CD4-positive, alpha-beta T cell (primary cell): ENCODE results near the gene UBQLN4. TPM values are rescaled to one million over a fixed set of nuclear protein-coding genes. Genes with fewer than 3 reads are reported as not detected.

Experiments used
- ATAC-seq: fragments of 200-7000 bp; cut with Tn5 transposase; one replicate; pipeline ENCODE4 v1.10.0; 2022; ENCODE audit warnings: mild to moderate bottlenecking; ENCODE audit not compliant: poor library complexity
- CTCF ChIA-PET: fragments of 350-600 bp; sonication (Branson Sonifier 250); formaldehyde crosslinking; loops from one replicate; lab custom pipeline; 2021; ENCODE audit warnings: antibody characterized with exemption, inconsistent platforms; lab: Charles Lee
- POLR2A ChIA-PET: fragments of 350-600 bp; sonication (Branson Sonifier 250); formaldehyde crosslinking; loops from one replicate; lab custom pipeline; 2021; ENCODE audit warnings: antibody characterized with exemption, inconsistent platforms; lab: Charles Lee
- DNase-seq, 14 experiments: peaks; one replicate each; pipeline ENCODE4 v3.0.0-alpha.2; 2013 to 2020; ENCODE audit warnings: mixed read lengths in 2 of 14
- H3K27ac ChIP-seq, 2 donors: one replicate each; pipeline versions ENCODE4 v1.5.1 to v1.7.0; 2013; ENCODE audit warnings: low read length in 2 of 2, low read depth in 1 of 2, mild to moderate bottlenecking in 1 of 2
- H3K27me3 ChIP-seq, 2 experiments: 1 replicate in 1 of 2; 2 replicates in 1 of 2; pipeline versions ENCODE4 v1.6.1 to v1.7.0; 2013; ENCODE audit warnings: low read length in 2 of 2, control low read depth in 1 of 2, mild to moderate bottlenecking in 1 of 2, moderate library complexity in 1 of 2; ENCODE audit not compliant: insufficient read depth in 2 of 2, control insufficient read depth in 1 of 2
- H3K36me3 ChIP-seq: one replicate; pipeline ENCODE4 v1.6.1; 2013; ENCODE audit warnings: low read length, control low read depth; ENCODE audit not compliant: insufficient read depth
- H3K4me1 ChIP-seq: one replicate; pipeline ENCODE4 v1.6.1; 2013; ENCODE audit warnings: low read length, control low read depth; ENCODE audit not compliant: insufficient read depth
- H3K4me3 ChIP-seq: one replicate; pipeline ENCODE4 v1.5.1; 2013; ENCODE audit warnings: mild to moderate bottlenecking, low read length, moderate library complexity
- H3K9me3 ChIP-seq, 2 experiments: 1 replicate in 1 of 2; 2 replicates in 1 of 2; pipeline versions ENCODE4 v1.6.1 to v1.7.0; 2013; ENCODE audit warnings: low read length in 2 of 2, mild to moderate bottlenecking in 2 of 2, control low read depth in 1 of 2, moderate library complexity in 1 of 2; ENCODE audit not compliant: control insufficient read depth in 1 of 2, insufficient read depth in 1 of 2
- H3K27ac Mint-ChIP-seq: one replicate; pipeline ENCODE4 v1.8.0; 2020; ENCODE audit warnings: mixed read lengths
- H3K27me3 Mint-ChIP-seq: one replicate; pipeline ENCODE4 v1.8.0; 2021; ENCODE audit warnings: mixed read lengths
- H3K36me3 Mint-ChIP-seq: one replicate; pipeline ENCODE4 v1.8.0; 2021; ENCODE audit warnings: low read depth, mixed read lengths
- H3K4me1 Mint-ChIP-seq: one replicate; pipeline ENCODE4 v1.8.0; 2021; ENCODE audit warnings: low read depth, mixed read lengths
- H3K4me3 Mint-ChIP-seq: one replicate; pipeline ENCODE4 v1.8.0; 2020; ENCODE audit warnings: mild to moderate bottlenecking, mixed read lengths
- H3K9me3 Mint-ChIP-seq: one replicate; pipeline ENCODE4 v1.8.0; 2020; ENCODE audit warnings: mixed read lengths
- CTCF ChIP-seq: fragments of 200-600 bp; IDR thresholded peaks from one replicate; pipeline ENCODE4 v1.8.0; 2022; ENCODE audit warnings: antibody characterized with exemption, mild to moderate bottlenecking
- intact Hi-C, 2 experiments: fragments of 100-400 bp; cut with DNase I in 1 of 2; cut with micrococcal nuclease in 1 of 2; formaldehyde crosslinking; loops; one replicate each; pipeline versions ENCODE4 v1.15.1 to v1.9.0; 2023 to 2025; cut with DNase I, micrococcal nuclease
- total RNA-seq, 174 experiments: library from RNA in 2 of 174; stranded (reverse) in 2 of 174; gene quantifications; one replicate each; pipeline ENCODE4 v1.2.3 and lab custom pipeline; 2021 to 2026

UBQLN4 gene
- total RNA-seq, 2 experiments from 2014 or later: 10.6 to 11.9 TPM

- H3K9me3 ChIP-seq: no peaks in the 10 kb centered on the region
These were observed 38.0 kb upstream of the UBQLN4 start for GRCh38 chr1:156091610-156092009.

DNA sequence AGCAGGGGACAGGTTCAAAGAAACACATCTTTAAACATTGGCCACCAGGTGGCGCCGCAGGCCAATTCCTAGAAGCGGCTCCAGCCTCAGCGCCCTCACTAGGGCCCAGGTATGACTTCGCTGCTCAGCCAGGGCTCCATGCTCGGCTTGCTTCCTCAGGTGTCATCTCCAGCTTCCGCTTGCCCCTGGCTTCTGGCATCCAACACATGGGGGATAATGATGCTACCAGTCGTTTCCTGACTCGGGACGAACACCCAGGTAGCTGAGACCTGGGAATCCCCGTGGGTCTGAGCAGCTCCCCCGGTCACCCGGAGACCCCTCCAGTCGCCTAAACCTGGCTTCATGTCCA lies 37.2 kb upstream of the UBQLN4 start:
- H3K9me3 Mint-ChIP-seq: no peaks in the 10 kb centered on the region
- no peaks in the 10 kb centered on the region for H3K9me3 ChIP-seq
- H3K4me1 Mint-ChIP-seq: peaks cover 3% of the 10 kb centered on the region
- no peak overlapping the region for H3K4me3 Mint-ChIP-seq
- peaks cover 18% of the 10 kb centered on the region for H3K4me1 ChIP-seq
- peaks cover 28% of the 10 kb centered on the region for H3K27me3 Mint-ChIP-seq
- H3K27ac ChIP-seq: no peak overlapping the region
- H3K36me3 Mint-ChIP-seq: no peaks in the 10 kb centered on the region
- no peak overlapping the region for H3K4me3 ChIP-seq
- POLR2A ChIA-PET: interaction anchor here (0.6 to 1.0 kb wide), 3 partner anchors 39 to 178 kb away, joined by 3 read pairs; no protein-coding TSS in a partner anchor
- peak; percentile 80 for TF ChIP-seq CTCF
- no peak overlapping the region for H3K27ac Mint-ChIP-seq
- peak; percentile 98 for ATAC-seq
- DNase-seq: peak; percentile 84 to 96 (median 90)
- H3K36me3 ChIP-seq: no peaks in the 10 kb centered on the region
- CTCF ChIA-PET: interaction anchor here (1.0 to 4.5 kb wide), 5 partner anchors 37 to 135 kb away, joined by 3 to 35 read pairs (median 6); no protein-coding TSS in a partner anchor
- intact Hi-C loops: loop anchor here (1.0 to 5.0 kb wide), 4 partner anchors 39 to 356 kb away; no protein-coding TSS in a partner anchor
- peaks cover 0 to 7% of the 10 kb centered on the region in 2 experiments for H3K27me3 ChIP-seq

More at GRCh38 chr1:156091610-156092009, 38.0 kb upstream of the UBQLN4 start:
- intact Hi-C loops: loop anchor here (5.0 kb wide), 2 partner anchors 226 to 356 kb away; no protein-coding TSS in a partner anchor
- H3K36me3 Mint-ChIP-seq: no peaks in the 10 kb centered on the region
- no peak for ATAC-seq
- H3K4me1 ChIP-seq: peaks cover 26% of the 10 kb centered on the region
- no peak for TF ChIP-seq CTCF
- H3K27ac Mint-ChIP-seq: no peak overlapping the region
- ChIA-PET POLR2A (no interaction called here), CTCF (interaction anchor here (1.0 to 4.5 kb wide), 4 partner anchors 38 to 134 kb away, joined by 3 to 35 read pairs (median 5); no protein-coding TSS in a partner anchor)
- peaks cover 11% of the 10 kb centered on the region for H3K4me1 Mint-ChIP-seq
- H3K36me3 ChIP-seq: no peaks in the 10 kb centered on the region
- H3K27me3 ChIP-seq: peaks cover 0 to 4% of the 10 kb centered on the region in 2 experiments
- H3K4me3 Mint-ChIP-seq: no peak overlapping the region
- no peak for DNase-seq
- H3K27ac ChIP-seq: no peak overlapping the region
- H3K9me3 Mint-ChIP-seq: no peaks in the 10 kb centered on the region
- no peak overlapping the region for H3K4me3 ChIP-seq
- peaks cover 21% of the 10 kb centered on the region for H3K27me3 Mint-ChIP-seq

DNA sequence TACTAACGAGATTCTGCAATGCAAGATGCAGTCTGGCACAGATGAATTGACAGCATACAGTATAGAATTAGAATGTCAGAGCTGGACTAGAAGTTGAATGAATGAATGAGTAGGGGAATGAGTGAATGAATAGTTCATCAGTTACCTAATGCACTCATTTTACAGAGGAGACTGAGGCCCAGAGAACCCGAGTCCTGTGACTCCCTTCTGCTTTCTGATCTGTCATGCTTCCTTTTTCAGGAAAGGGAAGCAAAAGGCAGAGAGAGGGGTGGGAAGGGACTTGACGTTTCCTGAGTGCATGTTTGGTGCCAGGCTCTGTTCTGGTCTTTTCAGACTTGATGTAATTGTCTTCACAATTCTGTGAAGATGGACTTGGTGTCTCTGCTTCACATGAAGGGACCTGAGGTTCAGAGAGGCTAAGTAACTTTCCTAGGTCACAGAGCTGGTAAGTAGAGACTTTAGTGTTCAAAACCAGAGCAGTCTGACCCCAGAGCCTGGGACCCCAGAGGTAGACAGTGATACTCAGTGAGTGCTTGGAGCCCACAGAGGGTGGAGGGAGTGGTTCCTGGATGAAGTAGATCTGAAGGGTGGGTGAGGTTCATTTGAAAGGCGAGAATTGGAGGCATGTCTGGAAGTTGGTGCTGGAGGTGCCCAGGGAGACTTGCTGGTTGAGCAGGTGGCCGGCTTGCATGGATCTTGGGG lies 36.7 kb upstream of the UBQLN4 start:
- POLR2A ChIA-PET: interaction anchor here (0.9 to 1.0 kb wide), 2 partner anchors 40 to 135 kb away, joined by 3 read pairs; no protein-coding TSS in a partner anchor
- no peaks in the 10 kb centered on the region for H3K36me3 Mint-ChIP-seq

More for the DNA sequence above, 36.7 kb upstream of the UBQLN4 start:
- no peak overlapping the region for H3K27ac Mint-ChIP-seq
- H3K4me1 Mint-ChIP-seq: no peaks in the 10 kb centered on the region
- intact Hi-C loops: loop anchor here (1.0 to 5.0 kb wide), 4 partner anchors 40 to 357 kb away; no protein-coding TSS in a partner anchor
- H3K27me3 Mint-ChIP-seq: peaks cover 34% of the 10 kb centered on the region
- peaks cover 1 to 13% of the 10 kb centered on the region in 2 experiments for H3K27me3 ChIP-seq
- H3K9me3 ChIP-seq: no peaks in the 10 kb centered on the region
- CTCF ChIA-PET: interaction anchor here (0.8 to 4.5 kb wide), 6 partner anchors 37 to 135 kb away, joined by 3 to 35 read pairs (median 5); no protein-coding TSS in a partner anchor
- DNase-seq: peak in 2 of 14 experiments; percentile 48 to 54
- ATAC-seq: no peak
- no peak overlapping the region for H3K4me3 ChIP-seq
- no peak overlapping the region for H3K4me3 Mint-ChIP-seq
- no peak overlapping the region for H3K27ac ChIP-seq
- H3K4me1 ChIP-seq: peaks cover 12% of the 10 kb centered on the region
- no peak for TF ChIP-seq CTCF
- no peaks in the 10 kb centered on the region for H3K9me3 Mint-ChIP-seq
- no peaks in the 10 kb centered on the region for H3K36me3 ChIP-seq
